Fibroblast of skin of left biceps (primary cell): ENCODE measurements around the gene GCAT.

Experiments used
- DNase-seq, 2 experiments: peaks; one replicate each; pipeline ENCODE4 v3.0.0-alpha.2; 2013; ENCODE audit warnings: low read depth in 2 of 2

Gene GCAT

GRCh38 chr22:37809672-37810333, 2.1 kb downstream of the GCAT start:
- DNase-seq, result no peak

DNA sequence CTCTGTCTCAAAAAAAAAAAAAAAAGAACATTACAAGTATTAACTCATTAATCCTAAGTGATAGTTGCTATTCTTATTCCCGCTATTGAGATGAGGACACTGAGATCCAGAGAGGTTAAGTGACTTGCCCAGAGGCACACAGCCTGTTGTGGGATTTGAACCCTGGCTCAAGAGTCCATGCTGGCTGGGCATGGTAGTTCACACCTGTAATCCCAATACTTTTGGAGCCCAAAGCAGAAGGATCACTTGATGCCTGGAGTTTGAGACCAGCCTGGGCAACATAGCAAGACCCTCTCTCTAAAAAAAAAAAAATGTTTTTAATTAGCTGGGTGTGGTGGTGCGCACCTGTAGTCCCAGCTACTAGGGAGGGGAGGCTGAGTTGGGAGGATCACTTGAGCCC, 4.1 kb downstream of the GCAT start:
- DNase-seq, result no peak

GRCh38 chr22:37812869-37813678, 5.3 kb downstream of the GCAT start:
- DNase-seq, result no peak

DNA sequence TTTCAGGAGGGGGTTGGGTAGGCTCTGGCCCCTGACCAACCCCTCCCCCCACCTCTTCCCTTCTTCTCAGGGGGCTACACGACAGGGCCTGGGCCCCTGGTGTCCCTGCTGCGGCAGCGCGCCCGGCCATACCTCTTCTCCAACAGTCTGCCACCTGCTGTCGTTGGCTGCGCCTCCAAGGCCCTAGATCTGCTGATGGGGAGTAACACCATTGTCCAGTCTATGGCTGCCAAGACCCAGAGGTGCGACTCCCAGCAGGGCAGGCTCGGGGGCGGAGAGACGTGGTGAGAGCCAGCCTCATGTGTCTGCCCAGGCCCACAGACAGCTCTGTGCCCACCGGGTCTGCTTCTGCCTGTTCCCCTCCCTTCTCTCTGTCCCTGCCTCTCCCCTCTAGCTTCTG, 7.9 kb downstream of the GCAT start:
- DNase-seq, result no peak

- no peak for DNase-seq
Observed at GRCh38 chr22:37816543-37817180, 8.9 kb downstream of the GCAT start.

DNA sequence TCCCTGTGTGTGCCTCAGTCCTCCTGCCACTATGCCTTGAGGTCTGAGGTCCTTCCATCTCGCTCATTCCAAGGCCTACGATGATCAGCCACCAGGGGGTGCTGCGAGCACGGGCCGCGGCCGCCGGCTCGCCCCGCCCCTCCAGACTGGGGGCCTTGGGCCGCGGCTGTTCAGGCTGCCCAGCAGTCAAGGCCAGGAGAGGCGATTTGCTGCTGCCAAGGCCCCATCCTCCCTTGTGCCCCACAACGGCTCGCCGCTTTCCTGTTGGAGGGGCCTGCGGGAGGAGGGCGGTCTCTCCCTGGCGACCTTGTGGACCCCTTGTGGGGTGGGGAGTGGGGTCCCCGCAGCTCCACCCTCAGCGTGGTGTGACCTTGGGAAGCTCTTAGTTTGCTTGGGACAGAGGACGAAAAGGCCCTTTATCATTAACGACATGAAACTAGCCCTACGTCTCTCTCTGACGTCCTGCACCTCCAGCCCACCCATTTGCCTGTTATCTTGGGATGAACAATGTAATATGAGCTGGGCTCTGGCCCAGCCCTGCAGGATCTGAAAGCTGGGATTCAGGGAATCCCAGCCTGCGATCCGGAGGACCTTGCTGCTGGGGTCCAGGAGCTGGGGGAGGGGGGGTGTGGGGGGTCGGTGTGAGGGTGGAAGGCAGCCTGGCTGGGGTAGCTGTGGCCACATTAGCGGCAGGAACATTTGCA, 10.1 kb downstream of the GCAT start:
- peak in 1 of 2 experiments; percentile 29 for DNase-seq

DNA sequence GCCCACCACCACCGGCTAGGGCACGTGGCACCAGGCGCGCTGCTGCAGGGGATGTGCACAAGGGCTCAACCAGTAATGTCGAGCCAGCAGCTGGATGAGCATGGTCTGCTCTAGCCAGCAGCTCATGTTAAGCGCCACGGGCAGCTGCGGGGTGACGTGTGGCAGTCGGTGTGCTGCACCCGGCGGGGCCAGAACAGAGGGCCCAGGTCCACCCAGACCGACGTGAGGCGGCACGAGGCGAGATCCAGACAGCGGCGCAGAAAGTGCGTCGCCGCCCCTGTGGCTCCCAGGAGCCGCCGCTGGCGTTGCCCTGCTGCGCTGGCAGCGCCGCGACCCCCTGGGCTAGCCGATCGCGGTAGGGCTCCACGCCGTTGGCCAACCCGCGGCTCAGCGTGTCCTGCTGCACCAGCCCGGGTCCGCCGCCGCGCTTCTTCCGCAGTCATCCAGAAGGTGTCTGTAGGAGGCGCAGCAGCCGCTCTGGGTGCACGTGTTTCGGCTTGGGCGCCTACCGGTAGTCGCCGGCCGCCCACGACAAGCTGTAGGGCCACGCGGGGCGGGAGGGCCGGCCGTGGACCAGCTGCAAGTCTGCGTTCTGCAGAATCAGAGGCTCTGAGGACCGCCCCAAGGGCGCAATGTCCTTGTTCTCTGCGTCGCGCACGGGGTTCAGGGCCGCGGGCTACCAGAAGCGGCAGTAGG, 10.8 kb downstream of the GCAT start:
- DNase-seq, result no peak

DNA sequence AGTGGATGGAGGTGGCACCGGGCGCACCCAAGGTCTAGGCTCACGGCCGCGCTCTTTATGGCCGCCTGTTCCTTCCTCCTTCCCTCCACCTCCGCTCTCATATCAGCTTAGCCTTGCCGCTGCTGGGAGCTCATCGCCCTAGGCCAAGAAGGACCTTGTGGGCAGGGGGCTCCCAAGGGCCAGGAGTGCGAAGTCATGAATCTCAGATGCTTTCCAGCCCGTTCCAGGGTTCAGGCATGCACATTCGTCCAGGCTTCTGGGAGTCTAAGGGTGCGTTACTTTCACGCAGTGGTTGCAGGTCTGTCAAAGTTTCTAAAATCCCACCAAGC, 11.3 kb downstream of the GCAT start:
- DNase-seq, result no peak

DNA sequence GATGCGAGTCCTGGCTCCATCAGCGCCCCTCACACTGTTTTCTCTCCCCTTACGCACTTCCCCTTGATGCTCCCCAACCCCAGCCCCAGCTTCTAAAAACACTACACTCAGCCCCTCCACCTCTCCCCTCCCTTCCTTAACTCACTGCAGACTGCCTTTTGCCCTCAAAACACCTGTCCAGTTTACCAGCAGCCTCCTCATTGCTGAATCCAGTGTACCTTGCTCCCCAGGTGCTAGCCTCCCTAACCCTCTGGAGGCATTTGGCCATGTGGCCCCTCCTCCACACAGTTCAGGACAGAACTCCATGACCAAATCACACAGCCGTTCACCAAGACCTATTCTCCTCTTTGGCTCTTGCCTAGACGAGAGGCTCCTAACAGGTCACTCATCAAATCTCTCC, 12.6 kb downstream of the GCAT start:
- DNase-seq, result no peak

DNA sequence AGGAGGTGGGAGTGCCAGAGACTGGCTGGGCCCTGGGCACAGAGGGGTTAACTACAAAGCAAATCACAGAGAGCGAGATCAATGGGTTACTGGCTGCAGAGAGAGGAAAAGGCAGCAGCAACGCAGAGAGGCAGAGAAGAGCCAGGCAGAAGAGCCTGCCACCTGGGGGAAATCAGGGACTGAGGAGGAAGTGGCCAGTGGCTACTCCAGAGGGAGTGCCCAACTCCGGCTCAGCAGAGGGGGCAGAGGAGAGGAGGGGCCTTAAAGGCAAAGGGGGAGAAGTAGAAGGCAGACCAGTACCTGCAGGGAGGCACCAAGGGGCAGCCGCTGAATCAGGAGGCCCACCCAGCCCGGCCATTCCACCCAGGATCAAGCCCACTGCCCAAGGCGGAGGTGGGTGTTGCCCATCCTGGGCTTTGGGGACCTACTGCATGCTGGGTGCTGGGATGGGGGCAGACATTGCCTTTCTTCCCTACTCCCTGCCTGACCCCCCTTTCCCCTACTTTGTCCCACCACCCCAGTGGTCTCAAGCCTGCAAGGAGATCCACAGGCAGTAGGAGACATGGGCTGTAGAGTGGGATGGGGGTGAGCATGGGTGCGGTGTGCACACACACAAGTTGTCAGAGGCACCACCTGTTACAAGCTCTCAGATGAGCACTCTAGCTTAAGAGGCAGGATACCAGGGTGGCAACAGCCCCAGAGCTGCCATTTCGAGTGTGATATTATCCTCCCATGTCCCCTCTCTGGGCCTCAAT, 14.5 kb downstream of the GCAT start:
- DNase-seq, result no peak

DNA sequence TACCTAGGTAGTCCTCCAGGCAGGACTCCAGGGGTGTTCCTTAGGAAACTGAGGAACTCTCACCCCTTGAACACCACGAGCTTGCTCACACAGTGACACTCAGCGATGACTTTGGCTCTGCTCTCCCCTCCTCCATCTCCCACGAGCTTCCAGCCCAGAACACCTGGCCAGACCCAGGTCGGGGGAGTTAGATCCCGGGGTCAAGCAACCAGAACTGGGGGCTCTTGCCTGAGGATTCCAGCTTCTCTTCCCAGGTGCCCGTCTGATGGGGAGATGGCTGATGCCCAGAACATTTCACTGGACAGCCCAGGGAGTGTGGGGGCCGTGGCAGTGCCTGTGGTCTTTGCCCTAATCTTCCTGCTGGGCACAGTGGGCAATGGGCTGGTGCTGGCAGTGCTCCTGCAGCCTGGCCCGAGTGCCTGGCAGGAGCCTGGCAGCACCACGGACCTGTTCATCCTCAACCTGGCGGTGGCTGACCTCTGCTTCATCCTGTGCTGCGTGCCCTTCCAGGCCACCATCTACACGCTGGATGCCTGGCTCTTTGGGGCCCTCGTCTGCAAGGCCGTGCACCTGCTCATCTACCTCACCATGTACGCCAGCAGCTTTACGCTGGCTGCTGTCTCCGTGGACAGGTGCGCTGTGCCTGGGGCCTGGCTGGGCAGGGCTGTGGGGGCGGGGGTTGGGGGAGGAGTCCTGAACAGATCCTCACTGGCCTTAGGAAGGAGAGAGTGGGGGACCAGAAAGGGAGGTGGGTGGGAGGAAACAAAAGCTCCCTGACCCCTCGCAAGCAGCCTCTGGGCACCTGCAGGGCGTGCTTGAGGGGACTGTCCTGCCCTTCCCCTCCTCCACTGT, 15.6 kb downstream of the GCAT start, which contains the start of gene GALR3:
Gene GALR3 (plus strand): TSS at position 249 of the 852 bp plus-strand sequence. CDS start 25 bp downstream, at position 274.
- no peak for DNase-seq

DNA sequence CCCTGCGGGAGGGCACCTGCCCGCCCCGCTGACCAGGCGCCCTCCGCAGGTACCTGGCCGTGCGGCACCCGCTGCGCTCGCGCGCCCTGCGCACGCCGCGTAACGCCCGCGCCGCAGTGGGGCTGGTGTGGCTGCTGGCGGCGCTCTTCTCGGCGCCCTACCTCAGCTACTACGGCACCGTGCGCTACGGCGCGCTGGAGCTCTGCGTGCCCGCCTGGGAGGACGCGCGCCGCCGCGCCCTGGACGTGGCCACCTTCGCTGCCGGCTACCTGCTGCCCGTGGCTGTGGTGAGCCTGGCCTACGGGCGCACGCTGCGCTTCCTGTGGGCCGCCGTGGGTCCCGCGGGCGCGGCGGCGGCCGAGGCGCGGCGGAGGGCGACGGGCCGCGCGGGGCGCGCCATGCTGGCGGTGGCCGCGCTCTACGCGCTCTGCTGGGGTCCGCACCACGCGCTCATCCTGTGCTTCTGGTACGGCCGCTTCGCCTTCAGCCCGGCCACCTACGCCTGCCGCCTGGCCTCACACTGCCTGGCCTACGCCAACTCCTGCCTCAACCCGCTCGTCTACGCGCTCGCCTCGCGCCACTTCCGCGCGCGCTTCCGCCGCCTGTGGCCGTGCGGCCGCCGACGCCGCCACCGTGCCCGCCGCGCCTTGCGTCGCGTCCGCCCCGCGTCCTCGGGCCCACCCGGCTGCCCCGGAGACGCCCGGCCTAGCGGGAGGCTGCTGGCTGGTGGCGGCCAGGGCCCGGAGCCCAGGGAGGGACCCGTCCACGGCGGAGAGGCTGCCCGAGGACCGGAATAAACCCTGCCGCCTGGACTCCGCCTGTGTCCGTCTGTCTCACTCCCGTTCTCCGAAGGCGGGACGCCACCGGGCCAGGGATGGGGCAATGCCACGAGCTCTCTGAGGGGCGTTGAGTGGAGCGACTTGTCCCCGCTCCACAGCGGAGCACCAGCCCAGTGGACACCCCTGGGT, 17.2 kb downstream of the GCAT start:
- no peak for DNase-seq

- DNase-seq, result no peak
Observed at GRCh38 chr22:37827056-37827455, 19.3 kb downstream of the GCAT start.

DNA sequence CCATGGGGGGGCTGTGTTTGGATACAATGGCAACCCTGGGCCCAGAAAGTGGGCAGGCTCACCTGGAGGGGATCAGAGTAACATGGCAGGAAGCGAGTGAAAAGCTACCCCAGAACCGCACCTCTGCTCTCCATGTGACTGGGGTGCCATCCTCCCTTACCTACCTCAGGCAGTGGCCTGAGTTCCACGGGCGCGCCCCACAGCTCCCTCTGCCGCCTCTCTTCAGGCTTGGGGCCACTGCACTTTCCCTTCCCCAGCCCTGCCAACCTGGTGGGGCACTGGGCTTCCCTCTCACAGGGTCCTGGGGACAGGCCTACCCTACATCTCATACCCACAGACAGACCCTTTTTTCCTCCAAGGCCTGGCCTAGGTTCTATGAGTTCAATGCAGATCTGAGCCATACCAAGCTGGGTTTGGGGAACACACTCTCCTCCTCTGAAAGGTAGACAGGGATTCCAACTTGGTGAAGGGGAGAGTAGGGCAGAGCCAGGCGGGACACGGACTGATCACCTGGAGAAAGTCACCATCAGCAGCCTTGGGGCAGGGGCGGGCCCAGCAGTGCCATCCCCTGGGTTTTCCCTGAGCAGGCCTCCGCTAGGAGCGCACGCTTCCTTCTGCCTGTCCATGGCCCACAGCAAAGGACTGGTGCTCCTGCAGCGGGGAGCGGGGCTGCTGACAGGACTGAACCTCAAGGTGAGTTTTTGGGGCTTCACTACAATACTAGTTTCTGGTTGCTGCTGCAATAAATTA, 22.5 kb downstream of the GCAT start:
- DNase-seq, result no peak

DNA sequence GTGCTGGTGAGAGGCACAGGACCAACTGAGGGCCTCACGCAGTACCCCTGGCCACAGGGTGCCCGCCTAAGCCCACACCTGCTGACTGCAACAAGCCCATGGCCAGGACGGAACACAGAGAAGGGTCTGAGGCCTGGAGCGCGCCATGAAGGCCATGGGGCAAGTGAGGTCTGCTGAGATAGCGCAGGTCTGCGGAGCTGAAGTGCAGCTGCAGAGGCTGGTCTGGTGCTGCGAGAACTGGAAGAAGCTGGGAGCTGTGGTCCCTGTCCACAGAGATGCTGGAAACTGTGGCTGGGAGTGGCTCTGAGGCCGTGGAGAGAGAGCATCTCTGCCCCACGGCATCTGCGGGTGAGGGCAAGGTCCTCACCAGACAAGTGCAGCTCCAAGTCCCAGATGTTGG, 23.7 kb downstream of the GCAT start:
- DNase-seq, result no peak

- no peak for DNase-seq
Observed at GRCh38 chr22:37832022-37832857, 24.5 kb downstream of the GCAT start.
